MG63 (cell line): ENCODE measurements around the gene FUOM. TPM values are rescaled to one million over a fixed set of nuclear protein-coding genes. Genes with fewer than 3 reads are reported as not detected.
"Not testable (repeated sequence)": the region's sequence is repeated elsewhere in the genome, so short reads cannot be mapped to it uniquely, and the experiment has no call there.

Experiments
- DNase-seq: peaks from one replicate; pipeline ENCODE4 v3.0.0-alpha.2; 2020
- H3K27me3 ChIP-seq: fragments of 250-450 bp; sonication (Bioruptor Pico); 2 replicates; pipeline ENCODE4 v1.5.1; 2020; ENCODE audit warnings: mild to moderate bottlenecking, moderate library complexity
- H3K36me3 ChIP-seq: fragments of 250-450 bp; sonication (Bioruptor Pico); 2 replicates; pipeline ENCODE4 v1.5.1; 2020; ENCODE audit warnings: mild to moderate bottlenecking, moderate library complexity
- H3K4me3 ChIP-seq: fragments of 250-450 bp; sonication (Bioruptor Pico); 2 replicates; pipeline ENCODE4 v1.5.1; 2020; ENCODE audit warnings: mild to moderate bottlenecking, moderate library complexity
- H3K9me3 ChIP-seq: fragments of 250-450 bp; sonication (Bioruptor Pico); 2 replicates; pipeline ENCODE4 v1.5.1; 2020; ENCODE audit warnings: mild to moderate bottlenecking, moderate library complexity
- total RNA-seq: library from RNA; depleted of rRNA; stranded (reverse); fragments of >200 nt; shearing (Covaris generic); gene quantifications from 2 replicates; pipeline ENCODE4 v1.2.3, GENCODE V29; 2014; ENCODE audit warnings: low replicate concordance

The FUOM gene
- total RNA-seq, 1 experiment from 2014 or later: 50.8 TPM

- Histone ChIP-seq H3K27me3 (no peaks in the 10 kb centered on the region), H3K9me3 (no peaks in the 10 kb centered on the region), H3K36me3 (no peaks in the 10 kb centered on the region), H3K4me3 (no peak overlapping the region)
- DNase-seq: no peak
These were observed 19.4 kb upstream of the FUOM start for GRCh38 chr10:133377025-133377817.

GRCh38 chr10:133376183-133376582 lies 18.4 kb upstream of the FUOM start:
- H3K27me3 ChIP-seq, H3K4me3 ChIP-seq, H3K9me3 ChIP-seq, DNase-seq, H3K36me3 ChIP-seq: not testable (repeated sequence)

- DNase-seq: no peak
- peaks cover 8% of the 10 kb centered on the region for H3K36me3 ChIP-seq
- no peaks in the 10 kb centered on the region for H3K27me3 ChIP-seq
- no peak overlapping the region for H3K4me3 ChIP-seq
- H3K9me3 ChIP-seq: no peaks in the 10 kb centered on the region
These were observed 17.7 kb upstream of the FUOM start for GRCh38 chr10:133375357-133376115.

- Histone ChIP-seq H3K36me3 (peaks cover 25% of the 10 kb centered on the region), H3K4me3 (peak within 1 kb of the TSS; percentile 76), H3K27me3 (no peaks in the 10 kb centered on the region), H3K9me3 (no peaks in the 10 kb centered on the region)
- peak; percentile 95 for DNase-seq
These were observed 15.6 kb upstream of the FUOM start, which contains the start of gene ECHS1 for GRCh38 chr10:133373174-133374090. TSS of gene ECHS1 (minus strand) at chr10:133373354. CDS start at chr10:133373333, 21 bp downstream.

- peak; percentile 33 for DNase-seq
- Histone ChIP-seq H3K27me3 (no peaks in the 10 kb centered on the region), H3K36me3 (peaks cover 28% of the 10 kb centered on the region), H3K9me3 (no peaks in the 10 kb centered on the region), H3K4me3 (peak overlapping the region; percentile 38)
These were observed 14.7 kb upstream of the FUOM start for GRCh38 chr10:133372507-133372906.

- H3K27me3 ChIP-seq: no peaks in the 10 kb centered on the region
- DNase-seq: no peak
- no peaks in the 10 kb centered on the region for H3K9me3 ChIP-seq
- H3K4me3 ChIP-seq: no peak overlapping the region
- peaks cover 39% of the 10 kb centered on the region for H3K36me3 ChIP-seq
These were observed 12.4 kb upstream of the FUOM start for GRCh38 chr10:133370030-133370786.

- Histone ChIP-seq H3K4me3 (no peak overlapping the region), H3K36me3 (peaks cover 45% of the 10 kb centered on the region), H3K9me3 (no peaks in the 10 kb centered on the region), H3K27me3 (no peaks in the 10 kb centered on the region)
- DNase-seq: no peak
These were observed 10.3 kb upstream of the FUOM start for GRCh38 chr10:133368153-133368552.

GRCh38 chr10:133367461-133367860 lies 9.6 kb upstream of the FUOM start:
- H3K9me3 ChIP-seq, H3K27me3 ChIP-seq, DNase-seq, H3K4me3 ChIP-seq: not testable (repeated sequence)
- H3K36me3 ChIP-seq: peaks cover 45% of the 10 kb centered on the region

GRCh38 chr10:133366751-133367150 lies 8.9 kb upstream of the FUOM start:
- Histone ChIP-seq H3K9me3 (no peaks in the 10 kb centered on the region), H3K4me3 (no peak overlapping the region), H3K27me3 (no peaks in the 10 kb centered on the region), H3K36me3 (peaks cover 47% of the 10 kb centered on the region)
- DNase-seq: no peak

GRCh38 chr10:133366130-133366478 lies 8.3 kb upstream of the FUOM start:
- Histone ChIP-seq H3K4me3 (no peak overlapping the region), H3K36me3 (peaks cover 43% of the 10 kb centered on the region), H3K9me3 (no peaks in the 10 kb centered on the region), H3K27me3 (no peaks in the 10 kb centered on the region)
- no peak for DNase-seq

- no peak overlapping the region for H3K4me3 ChIP-seq
- peaks cover 43% of the 10 kb centered on the region for H3K36me3 ChIP-seq
- no peaks in the 10 kb centered on the region for H3K27me3 ChIP-seq
- DNase-seq: no peak
- no peaks in the 10 kb centered on the region for H3K9me3 ChIP-seq
These were observed 7.8 kb upstream of the FUOM start for GRCh38 chr10:133365461-133366129.

- Histone ChIP-seq H3K9me3 (no peaks in the 10 kb centered on the region), H3K36me3 (peaks cover 35% of the 10 kb centered on the region)
These were observed 7.0 kb upstream of the FUOM start for GRCh38 chr10:133364645-133365431.

GRCh38 chr10:133362846-133363245 lies 5.0 kb upstream of the FUOM start:
- H3K9me3 ChIP-seq: no peaks in the 10 kb centered on the region
- no peaks in the 10 kb centered on the region for H3K27me3 ChIP-seq
- H3K4me3 ChIP-seq: no peak overlapping the region
- H3K36me3 ChIP-seq: peaks cover 22% of the 10 kb centered on the region
- no peak for DNase-seq

More at GRCh38 chr10:133364645-133365431, 7.0 kb upstream of the FUOM start:
- Histone ChIP-seq H3K27me3 (no peaks in the 10 kb centered on the region), H3K4me3 (no peak overlapping the region)
- no peak for DNase-seq

GRCh38 chr10:133361773-133362441 lies 4.1 kb upstream of the FUOM start:
- no peaks in the 10 kb centered on the region for H3K9me3 ChIP-seq
- no peak for DNase-seq
- H3K36me3 ChIP-seq: peaks cover 22% of the 10 kb centered on the region
- H3K27me3 ChIP-seq: no peaks in the 10 kb centered on the region
- H3K4me3 ChIP-seq: no peak overlapping the region

GRCh38 chr10:133361227-133361626 lies 3.4 kb upstream of the FUOM start:
- Histone ChIP-seq H3K4me3 (no peak overlapping the region), H3K9me3 (no peaks in the 10 kb centered on the region), H3K36me3 (peaks cover 21% of the 10 kb centered on the region), H3K27me3 (no peaks in the 10 kb centered on the region)
- DNase-seq: no peak
